Endometrium (tissue), 2 donors: ENCODE data around the gene GDF2.

Experiments used
- FAIRE-seq: peaks from 2 replicates; lab custom pipeline; 2012; peaks lifted over from hg19 to GRCh38; lab: Jason Lieb, UNC
- donor health status: control.
- donor health status: control.

The GDF2 gene

DNA sequence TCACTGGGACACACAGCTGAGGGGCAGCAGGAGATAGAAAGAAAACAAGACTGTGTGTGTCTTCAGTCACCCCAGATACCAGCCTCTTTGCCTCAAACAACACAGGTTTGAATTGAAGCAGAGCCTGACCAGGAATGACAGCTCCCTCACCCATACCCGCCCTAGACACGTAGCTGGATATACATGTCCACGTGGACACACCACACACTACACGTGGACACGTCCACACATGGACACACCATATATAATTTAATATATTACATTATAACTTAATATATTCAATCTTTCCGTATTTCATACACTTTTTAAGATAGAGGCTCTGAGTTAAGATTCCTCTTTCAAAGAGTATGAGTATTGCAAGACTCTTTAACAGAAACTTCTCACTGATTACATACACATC is 11.3 kb downstream of the GDF2 start:
- no peak for FAIRE-seq

DNA sequence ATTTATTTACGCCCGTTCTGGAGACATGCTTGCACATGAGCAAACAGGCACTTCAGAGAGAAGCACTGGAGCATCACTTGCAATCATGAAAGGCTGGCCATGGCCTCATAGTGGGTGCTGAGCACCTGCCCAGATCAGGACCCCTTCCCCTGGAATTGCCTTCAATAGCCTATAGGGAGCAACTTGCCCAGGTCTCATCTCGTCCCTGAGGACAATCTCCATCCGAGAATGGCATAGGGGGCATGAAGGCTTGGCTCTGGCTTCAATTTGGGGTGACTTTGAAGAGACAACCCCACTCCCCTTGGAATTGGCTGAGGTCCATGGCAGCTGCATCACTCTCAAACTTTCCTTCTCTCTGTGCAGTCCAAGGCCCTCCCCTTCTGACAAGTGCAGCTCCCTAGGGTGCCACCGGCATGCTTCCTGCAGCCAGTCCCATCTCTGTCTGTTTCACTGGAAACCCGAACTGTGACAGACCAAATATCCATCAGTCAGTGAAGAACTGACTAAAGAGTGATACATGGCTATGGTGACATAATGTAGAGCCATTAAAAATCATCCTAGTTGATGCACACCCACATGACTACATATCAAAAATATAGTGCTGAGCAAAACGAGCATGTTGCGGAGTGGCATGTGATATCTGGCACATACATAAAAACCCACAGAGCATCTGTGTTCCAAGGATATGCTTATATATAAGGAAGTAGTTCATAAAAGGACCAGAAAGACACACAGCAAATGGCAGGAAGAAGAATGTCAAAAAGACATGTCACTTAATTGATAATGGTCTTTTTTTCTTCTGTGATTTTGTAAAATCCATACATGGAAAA is 12.4 kb downstream of the GDF2 start:
- no peak for FAIRE-seq

DNA sequence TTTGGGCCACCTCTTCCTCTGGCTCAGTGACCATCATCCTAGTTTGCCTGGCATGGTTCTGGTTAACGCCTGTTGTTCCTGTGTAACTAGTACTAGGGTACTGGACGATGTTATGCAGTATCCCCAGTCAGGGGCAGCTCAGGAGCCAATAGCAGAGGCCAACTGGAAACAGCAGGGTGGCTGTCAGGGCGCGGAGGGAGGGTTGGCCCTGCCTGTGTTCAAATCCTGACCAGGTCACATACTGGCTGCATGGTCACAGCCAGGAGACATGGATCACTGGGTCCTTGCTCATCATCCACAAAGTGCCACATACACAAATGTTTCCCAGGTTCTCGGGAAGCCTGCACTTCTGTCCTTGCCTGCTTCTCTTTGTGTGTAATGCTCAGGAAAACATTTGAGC is 13.7 kb downstream of the GDF2 start:
- FAIRE-seq: no peak

DNA sequence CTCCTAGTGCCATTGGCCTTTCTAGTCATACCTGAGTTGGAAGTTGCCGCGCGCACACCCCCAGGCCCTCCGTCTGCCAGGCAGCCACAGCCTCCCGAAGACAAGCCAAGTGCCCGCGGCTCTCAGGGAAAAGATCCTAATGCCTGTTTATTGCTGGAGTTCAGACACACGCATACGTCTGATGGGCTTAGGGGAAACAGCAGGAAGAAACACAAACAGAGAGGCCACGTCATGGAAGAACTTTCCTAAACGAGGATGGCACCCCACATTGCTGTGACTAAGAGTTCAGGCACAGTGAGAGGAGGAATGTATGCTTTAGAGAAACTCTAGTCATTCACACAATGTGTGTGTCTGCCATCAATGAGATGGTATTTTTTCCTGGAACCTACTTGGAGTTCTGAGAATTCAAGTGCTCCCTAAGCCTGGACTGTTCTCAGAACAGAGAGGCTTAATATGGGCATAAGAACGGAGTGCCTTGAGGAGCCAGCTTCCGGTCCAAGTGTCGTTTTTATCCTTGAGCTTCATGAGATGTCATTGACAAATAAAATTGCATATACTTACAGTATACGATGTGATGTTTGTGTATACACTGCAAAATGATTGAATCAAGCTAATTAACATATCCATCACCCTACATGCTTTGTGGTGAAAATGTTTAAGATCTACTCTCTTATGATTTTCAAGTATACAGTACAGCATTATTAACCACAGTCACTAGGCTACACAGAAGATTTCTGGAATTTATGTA is 14.3 kb downstream of the GDF2 start:
- no peak for FAIRE-seq

DNA sequence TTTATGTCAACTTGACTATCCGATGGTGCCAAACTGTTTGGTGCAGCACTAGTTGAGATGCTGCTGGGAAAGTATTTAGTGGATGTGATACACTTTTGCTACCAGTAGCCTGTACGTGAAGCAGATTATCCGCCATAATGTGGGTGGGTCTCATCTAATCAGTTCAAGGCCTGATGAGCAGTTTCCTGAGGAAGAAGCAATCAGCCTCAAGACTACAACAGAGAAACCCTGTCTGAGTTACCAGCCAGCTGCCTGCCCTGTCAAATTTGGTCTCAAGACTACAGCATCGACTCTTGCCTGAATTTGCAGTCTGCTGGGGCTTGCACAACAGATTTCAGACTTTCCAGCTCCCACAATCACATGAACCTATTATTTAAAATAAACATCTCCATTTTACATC is 15.1 kb downstream of the GDF2 start:
- no peak for FAIRE-seq

DNA sequence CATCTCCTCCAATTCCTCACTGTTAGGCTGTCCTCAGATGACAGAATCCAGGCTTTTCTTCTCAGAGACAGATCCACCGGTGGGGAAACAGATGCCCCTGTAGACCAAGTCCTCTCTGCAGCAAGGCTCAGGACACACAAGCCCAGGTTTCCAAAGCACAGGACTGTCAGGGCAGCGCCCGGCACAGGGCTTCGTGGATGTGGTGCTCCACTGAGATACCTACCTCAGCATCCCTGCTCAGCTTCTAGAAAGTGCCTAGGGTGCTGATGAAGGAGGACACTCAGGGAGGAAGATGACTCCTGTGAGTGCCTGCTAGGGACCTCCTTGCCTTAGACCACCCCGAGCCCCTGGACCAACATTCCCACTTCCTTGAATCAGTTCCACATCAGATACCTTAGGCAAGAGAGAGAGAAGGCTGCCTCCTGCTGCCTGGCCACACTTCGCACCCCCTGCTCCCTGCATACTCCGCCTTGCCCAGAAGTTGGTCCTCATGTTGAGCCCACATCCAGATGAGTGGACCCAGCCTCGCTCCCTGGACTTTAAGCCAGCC is 17.0 kb downstream of the GDF2 start:
- FAIRE-seq: no peak

DNA sequence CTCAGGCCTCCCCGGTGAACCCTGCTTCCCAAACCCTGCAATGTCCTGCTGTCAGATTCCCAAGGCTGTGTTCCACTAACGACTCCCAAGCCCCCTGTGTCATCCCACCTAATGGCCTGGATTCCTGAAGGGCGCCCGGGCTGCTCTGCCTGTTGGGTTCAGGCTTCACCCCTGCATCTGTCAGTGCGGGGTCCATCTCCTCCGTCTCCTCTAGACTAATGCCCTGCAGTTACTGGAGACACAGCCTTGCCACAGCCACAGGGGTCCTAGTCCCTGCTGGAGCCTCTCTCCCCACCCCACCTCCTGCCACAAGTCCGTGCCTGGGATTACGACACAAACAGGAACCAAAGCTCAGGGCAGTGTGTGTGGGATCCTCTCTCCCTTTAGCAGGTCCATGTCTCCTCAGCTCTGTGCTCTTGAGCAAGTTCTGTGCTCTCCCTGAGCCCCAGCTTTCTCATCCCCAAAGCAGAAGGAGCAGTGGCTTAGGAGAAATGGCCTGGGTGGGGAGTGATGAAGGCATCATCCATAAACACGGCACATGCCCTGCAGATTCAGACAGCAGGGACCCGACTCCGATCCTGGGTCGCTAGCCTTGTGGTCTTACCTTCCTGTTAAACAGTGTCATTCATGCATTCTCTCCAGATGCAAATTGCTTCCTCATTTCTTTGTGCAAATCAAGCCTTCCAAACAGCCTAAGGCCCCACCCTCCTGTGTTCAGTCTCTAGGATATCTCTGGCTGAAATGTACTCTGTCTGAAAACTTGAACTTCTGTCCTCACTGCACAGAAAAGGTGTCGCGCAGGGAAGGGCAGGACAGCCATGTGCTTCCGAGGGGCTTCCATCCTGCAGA is 17.7 kb downstream of the GDF2 start:
- FAIRE-seq: no peak

DNA sequence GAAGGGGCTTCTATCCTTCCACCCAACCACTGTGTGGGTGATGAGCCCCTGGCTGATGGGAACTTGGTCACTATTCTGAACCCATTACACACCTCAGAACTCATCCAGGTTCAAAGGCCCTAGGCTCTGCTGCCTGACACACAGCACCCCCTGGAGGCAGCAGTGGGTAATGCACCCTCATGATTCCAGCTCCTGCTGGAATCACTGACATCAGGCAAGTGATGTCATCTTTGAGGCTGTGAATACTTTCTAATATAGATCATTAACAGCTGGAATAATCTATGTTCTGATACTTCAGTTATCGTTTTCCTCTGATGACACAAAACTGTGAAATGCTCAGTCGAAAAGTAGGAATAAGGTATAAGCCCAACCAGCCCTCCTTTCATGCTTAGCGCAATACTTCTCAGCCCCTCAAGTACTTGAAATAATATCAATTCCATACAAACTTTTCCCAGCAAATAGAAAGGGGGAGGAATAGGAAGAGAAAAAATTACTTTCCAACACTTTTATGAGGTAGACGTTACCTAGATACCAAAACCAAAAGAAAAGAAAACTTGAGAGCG is 18.4 kb downstream of the GDF2 start:
- no peak for FAIRE-seq

DNA sequence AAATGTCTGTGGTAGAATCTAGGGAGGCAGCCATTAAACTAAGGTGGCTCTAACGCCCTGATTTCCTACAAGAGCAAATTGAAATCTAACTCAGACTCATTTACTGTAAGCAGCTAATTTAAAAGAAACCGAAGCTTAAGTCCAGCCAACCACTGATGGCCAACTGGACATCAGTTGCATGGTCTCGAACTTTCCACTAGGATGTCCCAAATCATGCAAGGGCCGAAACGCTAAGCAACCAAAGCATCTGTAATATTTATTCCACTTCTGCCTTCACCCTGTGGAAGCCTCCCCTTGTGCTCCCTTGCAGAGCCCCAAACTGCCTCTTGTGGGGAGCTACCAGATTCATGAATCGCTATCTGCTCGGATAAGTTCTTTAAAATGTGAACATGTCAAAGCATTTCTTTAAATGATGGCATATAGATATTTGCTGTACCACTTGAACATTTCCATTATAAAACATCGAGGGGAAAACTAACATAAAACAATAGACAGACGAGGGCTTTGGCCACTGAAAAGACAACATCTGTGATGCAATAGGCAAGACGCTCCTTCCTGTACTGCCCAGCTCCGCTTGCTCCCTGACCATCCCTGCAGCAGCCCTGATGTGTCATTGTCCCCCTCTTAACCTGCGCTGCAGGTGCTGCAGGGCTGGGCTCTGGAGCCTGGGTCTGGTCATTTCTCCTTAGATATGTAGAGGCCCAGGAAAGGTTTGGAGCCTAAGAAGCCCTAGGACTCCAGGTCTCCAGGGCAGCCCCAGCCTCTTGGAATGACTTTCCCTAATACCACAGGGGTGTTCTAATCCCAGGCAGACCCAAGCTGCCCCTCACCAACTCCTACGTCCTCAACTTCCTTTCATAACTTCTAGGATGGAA is 23.0 kb downstream of the GDF2 start:
- FAIRE-seq: no peak

DNA sequence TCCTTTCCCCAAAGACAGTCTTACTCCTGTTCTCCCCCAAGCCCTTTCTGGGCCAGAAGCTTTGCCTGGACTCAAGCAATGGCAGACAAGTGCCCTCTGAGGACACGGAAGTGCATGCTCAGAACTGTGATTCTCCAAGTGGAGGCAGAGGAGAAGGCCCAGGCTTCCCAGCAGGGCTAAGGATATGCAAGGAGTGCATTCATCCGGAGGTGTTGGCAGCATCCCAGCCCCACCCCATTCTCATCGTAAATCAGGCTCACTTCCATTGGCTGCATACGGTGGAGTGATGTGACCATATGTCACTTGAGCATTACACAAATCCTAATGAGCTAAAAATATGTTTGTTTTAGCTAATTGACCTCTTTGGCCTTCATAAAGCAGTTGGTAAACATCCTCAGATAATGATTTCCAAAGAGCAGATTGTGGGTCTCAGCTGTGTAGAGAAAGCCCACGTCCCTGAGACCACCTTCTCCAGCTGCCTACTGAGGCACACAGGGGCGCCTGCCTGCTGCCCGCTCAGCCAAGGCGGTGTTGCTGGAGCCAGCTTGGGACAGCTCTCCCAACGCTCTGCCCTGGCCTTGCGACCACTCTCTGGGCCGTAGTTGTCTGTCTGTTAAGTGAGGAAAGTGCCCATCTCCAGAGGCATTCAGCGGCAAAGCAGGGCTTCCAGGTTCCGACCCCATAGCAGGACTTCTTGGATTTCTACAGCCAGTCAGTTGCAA is 24.5 kb downstream of the GDF2 start:
- FAIRE-seq: no peak

DNA sequence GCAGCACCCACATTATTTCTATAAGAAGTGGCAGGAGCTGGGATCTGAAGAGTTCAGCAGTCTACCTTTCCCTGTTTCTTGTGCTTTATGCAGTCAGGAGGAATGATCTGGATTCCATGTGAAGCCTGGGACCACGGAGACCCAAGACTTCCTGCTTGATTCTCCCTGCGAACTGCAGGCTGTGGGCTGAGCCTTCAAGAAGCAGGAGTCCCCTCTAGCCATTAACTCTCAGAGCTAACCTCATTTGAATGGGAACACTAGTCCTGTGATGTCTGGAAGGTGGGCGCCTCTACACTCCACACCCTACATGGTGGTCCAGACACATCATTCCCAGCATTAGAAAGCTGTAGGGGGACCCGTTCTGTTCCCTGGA is 25.0 kb downstream of the GDF2 start:
- no peak for FAIRE-seq

DNA sequence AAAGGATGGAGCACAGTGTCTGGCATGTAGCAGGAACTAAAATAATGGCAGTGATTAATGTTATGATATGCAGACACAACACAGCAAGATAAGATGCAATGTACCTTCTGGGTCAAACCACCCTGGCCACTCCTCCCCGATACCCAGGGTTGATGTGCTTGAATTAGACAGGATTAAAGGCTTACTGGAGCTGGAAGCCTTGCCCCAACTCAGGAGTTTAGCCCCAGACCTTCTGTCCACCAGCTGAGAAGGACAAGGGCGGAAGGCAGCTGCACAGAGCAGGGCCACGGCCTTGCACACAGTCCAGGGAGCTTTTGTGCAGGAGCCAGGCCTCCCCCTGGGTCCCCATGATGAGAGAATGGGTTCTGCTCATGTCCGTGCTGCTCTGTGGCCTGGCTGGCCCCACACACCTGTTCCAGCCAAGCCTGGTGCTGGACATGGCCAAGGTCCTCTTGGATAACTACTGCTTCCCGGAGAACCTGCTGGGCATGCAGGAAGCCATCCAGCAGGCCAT is 25.9 kb downstream of the GDF2 start, which contains the start of gene RBP3:
TSS of gene RBP3 (plus strand) at position 226 of the 514 bp plus-strand sequence. CDS start at position 348, 122 bp downstream.
- FAIRE-seq: no peak

DNA sequence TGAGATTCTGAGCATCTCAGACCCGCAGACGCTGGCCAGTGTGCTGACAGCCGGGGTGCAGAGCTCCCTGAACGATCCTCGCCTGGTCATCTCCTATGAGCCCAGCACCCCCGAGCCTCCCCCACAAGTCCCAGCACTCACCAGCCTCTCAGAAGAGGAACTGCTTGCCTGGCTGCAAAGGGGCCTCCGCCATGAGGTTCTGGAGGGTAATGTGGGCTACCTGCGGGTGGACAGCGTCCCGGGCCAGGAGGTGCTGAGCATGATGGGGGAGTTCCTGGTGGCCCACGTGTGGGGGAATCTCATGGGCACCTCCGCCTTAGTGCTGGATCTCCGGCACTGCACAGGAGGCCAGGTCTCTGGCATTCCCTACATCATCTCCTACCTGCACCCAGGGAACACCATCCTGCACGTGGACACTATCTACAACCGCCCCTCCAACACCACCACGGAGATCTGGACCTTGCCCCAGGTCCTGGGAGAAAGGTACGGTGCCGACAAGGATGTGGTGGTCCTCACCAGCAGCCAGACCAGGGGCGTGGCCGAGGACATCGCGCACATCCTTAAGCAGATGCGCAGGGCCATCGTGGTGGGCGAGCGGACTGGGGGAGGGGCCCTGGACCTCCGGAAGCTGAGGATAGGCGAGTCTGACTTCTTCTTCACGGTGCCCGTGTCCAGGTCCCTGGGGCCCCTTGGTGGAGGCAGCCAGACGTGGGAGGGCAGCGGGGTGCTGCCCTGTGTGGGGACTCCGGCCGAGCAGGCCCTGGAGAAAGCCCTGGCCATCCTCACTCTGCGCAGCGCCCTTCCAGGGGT is 26.6 kb downstream of the GDF2 start:
- FAIRE-seq: no peak

DNA sequence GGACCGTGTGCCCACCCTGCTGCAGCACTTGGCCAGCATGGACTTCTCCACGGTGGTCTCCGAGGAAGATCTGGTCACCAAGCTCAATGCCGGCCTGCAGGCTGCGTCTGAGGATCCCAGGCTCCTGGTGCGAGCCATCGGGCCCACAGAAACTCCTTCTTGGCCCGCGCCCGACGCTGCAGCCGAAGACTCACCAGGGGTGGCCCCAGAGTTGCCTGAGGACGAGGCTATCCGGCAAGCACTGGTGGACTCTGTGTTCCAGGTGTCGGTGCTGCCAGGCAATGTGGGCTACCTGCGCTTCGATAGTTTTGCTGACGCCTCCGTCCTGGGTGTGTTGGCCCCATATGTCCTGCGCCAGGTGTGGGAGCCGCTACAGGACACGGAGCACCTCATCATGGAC is 27.3 kb downstream of the GDF2 start:
- FAIRE-seq: no peak

DNA sequence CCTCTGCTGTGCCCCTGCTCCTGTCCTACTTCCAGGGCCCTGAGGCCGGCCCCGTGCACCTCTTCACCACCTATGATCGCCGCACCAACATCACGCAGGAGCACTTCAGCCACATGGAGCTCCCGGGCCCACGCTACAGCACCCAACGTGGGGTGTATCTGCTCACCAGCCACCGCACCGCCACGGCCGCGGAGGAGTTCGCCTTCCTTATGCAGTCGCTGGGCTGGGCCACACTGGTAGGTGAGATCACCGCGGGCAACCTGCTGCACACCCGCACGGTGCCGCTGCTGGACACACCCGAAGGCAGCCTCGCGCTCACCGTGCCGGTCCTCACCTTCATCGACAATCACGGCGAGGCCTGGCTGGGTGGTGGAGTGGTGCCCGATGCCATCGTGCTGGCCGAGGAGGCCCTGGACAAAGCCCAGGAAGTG is 27.7 kb downstream of the GDF2 start:
- no peak for FAIRE-seq

DNA sequence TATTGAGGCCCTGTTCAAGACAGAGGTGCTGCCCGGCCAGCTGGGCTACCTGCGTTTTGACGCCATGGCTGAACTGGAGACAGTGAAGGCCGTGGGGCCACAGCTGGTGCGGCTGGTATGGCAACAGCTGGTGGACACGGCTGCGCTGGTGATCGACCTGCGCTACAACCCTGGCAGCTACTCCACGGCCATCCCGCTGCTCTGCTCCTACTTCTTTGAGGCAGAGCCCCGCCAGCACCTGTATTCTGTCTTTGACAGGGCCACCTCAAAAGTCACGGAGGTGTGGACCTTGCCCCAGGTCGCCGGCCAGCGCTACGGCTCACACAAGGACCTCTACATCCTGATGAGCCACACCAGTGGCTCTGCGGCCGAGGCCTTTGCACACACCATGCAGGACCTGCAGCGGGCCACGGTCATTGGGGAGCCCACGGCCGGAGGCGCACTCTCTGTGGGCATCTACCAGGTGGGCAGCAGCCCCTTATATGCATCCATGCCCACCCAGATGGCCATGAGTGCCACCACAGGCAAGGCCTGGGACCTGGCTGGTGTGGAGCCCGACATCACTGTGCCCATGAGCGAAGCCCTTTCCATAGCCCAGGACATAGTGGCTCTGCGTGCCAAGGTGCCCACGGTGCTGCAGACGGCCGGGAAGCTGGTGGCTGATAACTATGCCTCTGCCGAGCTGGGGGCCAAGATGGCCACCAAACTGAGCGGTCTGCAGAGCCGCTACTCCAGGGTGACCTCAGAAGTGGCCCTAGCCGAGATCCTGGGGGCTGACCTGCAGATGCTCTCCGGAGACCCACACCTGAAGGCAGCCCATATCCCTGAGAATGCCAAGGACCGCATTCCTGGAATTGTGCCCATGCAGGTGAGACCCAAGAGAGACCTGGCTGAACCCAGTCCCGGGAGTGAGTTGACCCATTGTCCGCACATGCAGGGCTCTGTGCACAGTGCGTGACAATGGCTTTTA is 28.7 kb downstream of the GDF2 start:
- FAIRE-seq: no peak

DNA sequence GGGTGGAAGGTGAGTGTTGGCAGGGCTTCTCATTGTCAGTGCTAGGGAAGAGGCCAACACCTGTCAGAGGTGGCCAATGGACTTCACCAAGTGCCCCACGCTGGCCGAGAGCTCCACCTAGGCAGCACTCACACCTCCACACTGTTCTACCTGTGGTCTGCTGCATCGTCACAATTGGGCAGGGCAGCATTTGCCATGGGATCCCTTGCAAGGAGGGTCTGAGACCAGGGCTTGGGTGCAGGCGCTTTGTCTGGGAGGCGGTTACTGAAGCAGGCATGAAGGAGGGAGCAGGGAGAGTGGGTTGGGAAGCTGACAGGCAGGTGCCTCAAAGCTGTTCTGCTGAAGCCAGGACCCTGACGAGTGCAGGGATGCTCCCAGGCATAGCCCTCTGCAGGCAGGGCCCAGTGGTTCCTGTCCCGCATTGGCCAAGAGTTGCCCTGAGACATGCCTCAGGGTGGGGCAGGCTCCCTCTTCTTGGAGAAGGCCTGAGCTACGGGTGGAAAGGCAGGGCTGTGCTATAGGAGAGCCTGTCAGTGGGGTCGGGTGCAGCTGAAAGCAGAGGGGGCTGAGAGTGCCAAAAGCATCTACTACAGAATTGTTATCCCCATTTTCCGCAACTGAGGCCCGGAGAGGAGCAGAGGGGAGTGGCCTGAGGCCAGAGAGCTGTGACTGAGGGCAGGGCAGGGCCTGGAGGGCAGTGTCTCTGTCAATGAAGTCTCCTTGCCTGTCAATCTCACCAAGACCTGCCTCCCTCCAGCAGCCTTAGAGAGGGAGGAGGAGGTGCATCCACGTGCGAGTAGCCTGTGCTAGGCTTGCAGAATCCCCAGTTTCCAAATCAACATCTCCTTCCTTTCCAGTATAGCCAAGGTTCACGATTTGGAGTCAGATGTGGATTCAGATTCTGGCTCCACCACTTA is 29.9 kb downstream of the GDF2 start:
- FAIRE-seq: no peak
